PC-3 (cell line): Measurements from ENCODE around the gene PTPN23. TPM values are rescaled to one million over a fixed set of nuclear protein-coding genes. Genes with fewer than 3 reads are reported as not detected.

ENCODE experiments used
- ATAC-seq: fragments of 200-7000 bp; cut with Tn5 transposase; 2 replicates; pipeline ENCODE4 v1.9.1; 2020; ENCODE audit warnings: mild to moderate bottlenecking, moderate library complexity
- BruUV-seq: library from RNA; stranded (reverse); fragments of 400-500 nt; replicated peaks from 2 replicates; lab custom pipeline; 2021; lab: Mats Ljungman, UMichigan
- CTCF ChIA-PET: fragments of 300-600 bp; sonication (Branson Sonifier 250); formaldehyde crosslinking; loops from one replicate; lab custom pipeline; 2022; ENCODE audit warnings: antibody characterized with exemption; lab: Charles Lee
- POLR2A ChIA-PET: fragments of 300-600 bp; sonication (Branson Sonifier 250); formaldehyde crosslinking; loops from one replicate; lab custom pipeline; 2022; ENCODE audit warnings: antibody characterized with exemption; ENCODE audit not compliant: unreplicated experiment; lab: Charles Lee
- DNase-seq: peaks from one replicate; pipeline ENCODE4 v3.0.0-alpha.2; 2015
- H2AFZ ChIP-seq: fragments of 300-600 bp; sonication (generic); 2 replicates; pipeline ENCODE4 v1.6.0; 2016; ENCODE audit warnings: antibody characterized with exemption, low read length
- H3F3A ChIP-seq: fragments of 300-600 bp; sonication (generic); one replicate; pipeline ENCODE4 v1.6.0; 2017; ENCODE audit warnings: antibody characterized with exemption, low read length, control low read depth, mild to moderate bottlenecking; ENCODE audit not compliant: unreplicated experiment
- H3K27ac ChIP-seq: fragments of 300-600 bp; sonication (generic); 2 replicates; pipeline ENCODE4 v1.5.1; 2016; ENCODE audit warnings: mild to moderate bottlenecking, low read length
- H3K27me3 ChIP-seq: fragments of 300-600 bp; sonication (generic); 2 replicates; pipeline ENCODE4 v1.6.1; 2016; ENCODE audit warnings: low read length, mixed read lengths
- H3K36me3 ChIP-seq: fragments of 300-600 bp; sonication (generic); 2 replicates; pipeline ENCODE4 v1.6.1; 2016; ENCODE audit warnings: low read depth, mixed run types, low read length, mixed read lengths
- H3K4me1 ChIP-seq: fragments of 300-600 bp; sonication (generic); 2 replicates; pipeline ENCODE4 v1.5.1; 2016; ENCODE audit warnings: low read length; ENCODE audit not compliant: insufficient read depth
- H3K4me2 ChIP-seq: fragments of 300-600 bp; sonication (generic); 2 replicates; pipeline ENCODE4 v1.6.0; 2016; ENCODE audit warnings: low read length
- H3K4me3 ChIP-seq: fragments of 300-600 bp; sonication (generic); 2 replicates; pipeline ENCODE4 v1.5.1; 2016; ENCODE audit warnings: mild to moderate bottlenecking, low read length, mixed read lengths
- H3K79me2 ChIP-seq: fragments of 300-600 bp; sonication (generic); 2 replicates; pipeline ENCODE4 v1.6.1; 2017; ENCODE audit warnings: low read length, mixed read lengths
- H3K9ac ChIP-seq: fragments of 300-600 bp; sonication (generic); 2 replicates; pipeline ENCODE4 v1.6.0; 2016; ENCODE audit warnings: mild to moderate bottlenecking, low read length
- H3K9me2 ChIP-seq: fragments of 300-600 bp; sonication (generic); replicated peaks from 2 replicates; pipeline ENCODE4 v1.6.1; 2016; ENCODE audit warnings: mixed run types, low read length, mixed read lengths
- H3K9me3 ChIP-seq: fragments of 300-600 bp; sonication (generic); 2 replicates; pipeline ENCODE4 v1.6.1; 2016; ENCODE audit warnings: low read length, mixed read lengths
- H4K20me1 ChIP-seq: fragments of 300-600 bp; sonication (generic); 2 replicates; pipeline ENCODE4 v1.6.1; 2016; ENCODE audit warnings: low read length, mixed read lengths
- EZH2 ChIP-seq: fragments of 300-600 bp; sonication (generic); IDR thresholded peaks from one replicate; pipeline ENCODE4 v1.6.1; 2017; ENCODE audit warnings: antibody characterized with exemption, mild to moderate bottlenecking, low read length; ENCODE audit not compliant: unreplicated experiment
- EZH2phosphoT487 ChIP-seq: fragments of 300-600 bp; sonication (generic); IDR thresholded peaks from 2 replicates; pipeline ENCODE4 v1.6.1; 2018; ENCODE audit warnings: mild to moderate bottlenecking, antibody characterized with exemption, low read length, borderline replicate concordance
- intact Hi-C: fragments of 100-400 bp; cut with micrococcal nuclease; formaldehyde crosslinking; loops from 2 replicates; pipeline ENCODE4 v1.9.0; 2023
- total RNA-seq: library from RNA; depleted of rRNA; stranded (reverse); fragments of >200 nt; gene quantifications from 2 replicates; pipeline ENCODE4 v1.2.3, GENCODE V29; 2014
- TF ChIP-seq, protein P1 (sequence below): fragments of 300-600 bp; sonication (generic); conservative IDR thresholded peaks from 2 replicates; pipeline ENCODE4 v1.5.1; 2017; ENCODE audit warnings: antibody characterized with exemption, low read depth, mild to moderate bottlenecking, low read length

The PTPN23 gene
- total RNA-seq, 1 experiment from 2014 or later = 22.3 TPM

DNA sequence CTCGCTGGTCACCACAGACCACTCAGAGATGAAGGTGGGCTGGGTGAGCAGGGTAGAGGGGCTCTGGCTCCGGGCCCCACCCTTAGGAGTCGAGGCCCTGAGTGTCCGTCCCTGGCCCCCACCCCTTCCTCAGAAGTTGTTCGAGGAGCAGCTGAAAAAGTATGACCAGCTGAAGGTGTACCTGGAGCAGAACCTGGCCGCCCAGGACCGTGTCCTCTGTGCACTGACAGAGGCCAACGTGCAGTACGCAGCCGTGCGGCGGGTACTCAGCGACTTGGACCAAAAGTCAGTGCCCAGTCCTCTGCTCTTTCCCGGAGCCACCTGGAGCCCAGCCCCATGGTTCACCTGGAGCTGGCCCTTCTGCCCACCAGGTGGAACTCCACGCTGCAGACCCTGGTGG is 28.5 kb downstream of the PTPN23 start:
- no TSS peak for BruUV-seq
- TF ChIP-seq EZH2 (no peak), EZH2phosphoT487 (no peak)
- TF ChIP-seq, protein P1, sequence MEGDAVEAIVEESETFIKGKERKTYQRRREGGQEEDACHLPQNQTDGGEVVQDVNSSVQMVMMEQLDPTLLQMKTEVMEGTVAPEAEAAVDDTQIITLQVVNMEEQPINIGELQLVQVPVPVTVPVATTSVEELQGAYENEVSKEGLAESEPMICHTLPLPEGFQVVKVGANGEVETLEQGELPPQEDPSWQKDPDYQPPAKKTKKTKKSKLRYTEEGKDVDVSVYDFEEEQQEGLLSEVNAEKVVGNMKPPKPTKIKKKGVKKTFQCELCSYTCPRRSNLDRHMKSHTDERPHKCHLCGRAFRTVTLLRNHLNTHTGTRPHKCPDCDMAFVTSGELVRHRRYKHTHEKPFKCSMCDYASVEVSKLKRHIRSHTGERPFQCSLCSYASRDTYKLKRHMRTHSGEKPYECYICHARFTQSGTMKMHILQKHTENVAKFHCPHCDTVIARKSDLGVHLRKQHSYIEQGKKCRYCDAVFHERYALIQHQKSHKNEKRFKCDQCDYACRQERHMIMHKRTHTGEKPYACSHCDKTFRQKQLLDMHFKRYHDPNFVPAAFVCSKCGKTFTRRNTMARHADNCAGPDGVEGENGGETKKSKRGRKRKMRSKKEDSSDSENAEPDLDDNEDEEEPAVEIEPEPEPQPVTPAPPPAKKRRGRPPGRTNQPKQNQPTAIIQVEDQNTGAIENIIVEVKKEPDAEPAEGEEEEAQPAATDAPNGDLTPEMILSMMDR = no peak
- no peak for ATAC-seq
- no peaks in the 10 kb centered on the region for H3K27me3 ChIP-seq
- H3K9me2 ChIP-seq = no peaks in the 10 kb centered on the region
- peaks cover 45% of the 10 kb centered on the region for H3K36me3 ChIP-seq
- POLR2A ChIA-PET = no interaction called here
- no peaks in the 10 kb centered on the region for H3K4me1 ChIP-seq
- intact Hi-C loops = no loop called here
- H3K4me3 ChIP-seq = no peak overlapping the region
- H2AFZ ChIP-seq = no peak overlapping the region
- H3K79me2 ChIP-seq = peaks cover 4% of the 10 kb centered on the region; the same call in 1 of the 2 replicates
- no peak for DNase-seq
- no peaks in the 10 kb centered on the region for H3K9me3 ChIP-seq
- no peak overlapping the region for H3K4me2 ChIP-seq
- CTCF ChIA-PET = interaction anchor here (0.6 to 1.0 kb wide), 2 partner anchors 12 to 38 kb away, joined by 3 to 10 read pairs; no protein-coding TSS in a partner anchor
- H3F3A ChIP-seq = no peaks in the 10 kb centered on the region
- no peak overlapping the region for H3K27ac ChIP-seq
- H3K9ac ChIP-seq = no peak overlapping the region
- no peaks in the 10 kb centered on the region for H4K20me1 ChIP-seq

- BruUV-seq = no TSS peak
- Histone ChIP-seq H3F3A (no peaks in the 10 kb centered on the region), H3K4me2 (no peak overlapping the region), H4K20me1 (no peaks in the 10 kb centered on the region), H3K4me3 (no peak overlapping the region), H3K9ac (no peak overlapping the region), H3K36me3 (peaks cover 46% of the 10 kb centered on the region), H3K79me2 (no peaks in the 10 kb centered on the region), H3K27me3 (no peaks in the 10 kb centered on the region), H3K4me1 (no peaks in the 10 kb centered on the region), H2AFZ (no peak overlapping the region), H3K27ac (no peak overlapping the region), H3K9me2 (no peaks in the 10 kb centered on the region), H3K9me3 (no peaks in the 10 kb centered on the region)
- intact Hi-C loops = no loop called here
- ChIA-PET POLR2A (no interaction called here), CTCF (interaction anchor here (0.6 to 1.0 kb wide), 2 partner anchors 11 to 38 kb away, joined by 3 to 10 read pairs; no protein-coding TSS in a partner anchor)
- no peak for DNase-seq
- TF ChIP-seq, protein P1 = no peak
- no peak for TF ChIP-seq EZH2phosphoT487
- TF ChIP-seq EZH2 = no peak
- ATAC-seq = no peak
These were observed 29.0 kb downstream of the PTPN23 start for GRCh38 chr3:47409688-47410416.

GRCh38 chr3:47410417-47410720 is 29.5 kb downstream of the PTPN23 start:
- ChIA-PET CTCF (no interaction called here), POLR2A (no interaction called here)
- ATAC-seq (no peak), DNase-seq (no peak)
- Histone ChIP-seq H3K27ac (no peak overlapping the region), H3K4me1 (no peaks in the 10 kb centered on the region), H2AFZ (no peak overlapping the region), H3K79me2 (no peaks in the 10 kb centered on the region), H4K20me1 (no peaks in the 10 kb centered on the region), H3F3A (no peaks in the 10 kb centered on the region), H3K9me3 (no peaks in the 10 kb centered on the region), H3K4me2 (no peak overlapping the region), H3K4me3 (no peak overlapping the region), H3K9ac (no peak overlapping the region), H3K9me2 (no peaks in the 10 kb centered on the region), H3K27me3 (no peaks in the 10 kb centered on the region), H3K36me3 (peaks cover 46% of the 10 kb centered on the region)
- no peak for TF ChIP-seq EZH2
- TF ChIP-seq EZH2phosphoT487 = no peak
- TF ChIP-seq, protein P1 = no peak
- no TSS peak for BruUV-seq
- intact Hi-C loops = no loop called here
